GM19238 (cell line): ENCODE measurements around the gene FBXW5.

ENCODE experiments used
- DNase-seq: peaks from one replicate; pipeline ENCODE4 v3.0.0; 2011; ENCODE audit warnings: low spot score; ENCODE audit not compliant: insufficient read length

The FBXW5 gene

GRCh38 chr9:136936645-136937170 is 7.8 kb downstream of the FBXW5 start:
- DNase-seq = no peak

- no peak for DNase-seq
Measured at GRCh38 chr9:136935651-136936050, 8.9 kb downstream of the FBXW5 start.

GRCh38 chr9:136934277-136934676 is 10.3 kb downstream of the FBXW5 start:
- no peak for DNase-seq

GRCh38 chr9:136931611-136932130 is 12.9 kb downstream of the FBXW5 start:
- DNase-seq = no peak

GRCh38 chr9:136930014-136930413 is 14.5 kb downstream of the FBXW5 start:
- no peak for DNase-seq

- no peak for DNase-seq
Measured at GRCh38 chr9:136928591-136928990, 15.9 kb downstream of the FBXW5 start.

GRCh38 chr9:136927343-136928271 is 16.9 kb downstream of the FBXW5 start:
- no peak for DNase-seq

GRCh38 chr9:136926749-136927148 is 17.8 kb downstream of the FBXW5 start:
- no peak for DNase-seq

GRCh38 chr9:136926154-136926704 is 18.3 kb downstream of the FBXW5 start:
- no peak for DNase-seq

GRCh38 chr9:136925414-136926153 is 19.0 kb downstream of the FBXW5 start:
- DNase-seq = no peak

- no peak for DNase-seq
Measured at GRCh38 chr9:136923881-136924280, 20.7 kb downstream of the FBXW5 start.

GRCh38 chr9:136922540-136922939 is 22.0 kb downstream of the FBXW5 start:
- DNase-seq = no peak

- no peak for DNase-seq
Measured at GRCh38 chr9:136921718-136922117, 22.8 kb downstream of the FBXW5 start.

- no peak for DNase-seq
Measured at GRCh38 chr9:136921307-136921706, 23.2 kb downstream of the FBXW5 start.

- no peak for DNase-seq
Measured at GRCh38 chr9:136920734-136921231, 23.8 kb downstream of the FBXW5 start.

GRCh38 chr9:136920069-136920468 is 24.5 kb downstream of the FBXW5 start:
- no peak for DNase-seq

- no peak for DNase-seq
Measured at GRCh38 chr9:136917902-136918301, 26.6 kb downstream of the FBXW5 start.

GRCh38 chr9:136916330-136917184 is 28.0 kb downstream of the FBXW5 start:
- no peak for DNase-seq

GRCh38 chr9:136915632-136916329 is 28.8 kb downstream of the FBXW5 start:
- no peak for DNase-seq
